Neural progenitor cell (in vitro differentiated cells): ENCODE measurements around the gene HERC3. TPM values are rescaled to one million over a fixed set of nuclear protein-coding genes. Genes with fewer than 3 reads are reported as not detected.

Experiments
- DNase-seq: peaks from one replicate; pipeline ENCODE4 v3.0.0-alpha.2; 2016; ENCODE audit warnings: low spot score
- H2AFZ ChIP-seq: fragments of 200-600 bp; sonication (generic); replicated peaks from 2 replicates; pipeline ENCODE4 v1.6.1; 2016; ENCODE audit warnings: antibody characterized with exemption
- H3F3A ChIP-seq: fragments of 200-600 bp; sonication (generic); 2 replicates; pipeline ENCODE4 v1.6.1; 2016; ENCODE audit warnings: antibody characterized with exemption, low read depth
- H3K27ac ChIP-seq: fragments of 200-600 bp; sonication (generic); 2 replicates; pipeline ENCODE4 v1.5.1; 2016; ENCODE audit warnings: mild to moderate bottlenecking
- H3K27me3 ChIP-seq: fragments of 200-600 bp; sonication (generic); 2 replicates; pipeline ENCODE4 v1.6.1; 2016; ENCODE audit warnings: mild to moderate bottlenecking, moderate library complexity
- H3K36me3 ChIP-seq: fragments of 200-600 bp; sonication (generic); 2 replicates; pipeline ENCODE4 v1.5.1; 2016
- H3K4me1 ChIP-seq: fragments of 200-600 bp; sonication (generic); 2 replicates; pipeline ENCODE4 v1.6.1; 2016; ENCODE audit warnings: mixed run types
- H3K4me2 ChIP-seq: fragments of 200-600 bp; sonication (generic); 2 replicates; pipeline ENCODE4 v1.6.1; 2016
- H3K4me3 ChIP-seq: fragments of 200-600 bp; sonication (generic); 2 replicates; pipeline ENCODE4 v1.5.1; 2016
- H3K79me2 ChIP-seq: fragments of 200-600 bp; sonication (generic); 2 replicates; pipeline ENCODE4 v1.6.1; 2016; ENCODE audit warnings: low read depth
- H3K9ac ChIP-seq: fragments of 200-600 bp; sonication (generic); 2 replicates; pipeline ENCODE4 v1.6.1; 2016
- H3K9me3 ChIP-seq: fragments of 200-600 bp; sonication (generic); 2 replicates; pipeline ENCODE4 v1.5.1; 2016; ENCODE audit warnings: low read depth
- H4K20me1 ChIP-seq: fragments of 200-600 bp; sonication (generic); 2 replicates; pipeline ENCODE4 v1.6.1; 2016; ENCODE audit warnings: low read depth
- H3K27ac Mint-ChIP-seq: 3 replicates; pipeline ENCODE4 v1.8.0; 2021; ENCODE audit warnings: mixed read lengths
- H3K27me3 Mint-ChIP-seq: 2 replicates; pipeline ENCODE4 v1.8.0; 2022; ENCODE audit warnings: low read depth, mild to moderate bottlenecking, inconsistent platforms, moderate library complexity, mixed read lengths; ENCODE audit not compliant: insufficient read depth
- H3K36me3 Mint-ChIP-seq: 3 replicates; pipeline ENCODE4 v1.8.0; 2021; ENCODE audit warnings: mixed read lengths
- H3K4me1 Mint-ChIP-seq: 3 replicates; pipeline ENCODE4 v1.8.0; 2021; ENCODE audit warnings: mixed read lengths
- H3K4me3 Mint-ChIP-seq: 3 replicates; pipeline ENCODE4 v1.8.0; 2021; ENCODE audit warnings: mild to moderate bottlenecking, moderate library complexity, mixed read lengths
- H3K9me3 Mint-ChIP-seq: 3 replicates; pipeline ENCODE4 v1.8.0; 2020; ENCODE audit warnings: mixed read lengths
- CTCF ChIP-seq: fragments of 200-600 bp; sonication (generic); IDR thresholded peaks from 2 replicates; pipeline ENCODE4 v1.5.1; 2017; ENCODE audit warnings: antibody characterized with exemption, mild to moderate bottlenecking
- EZH2 ChIP-seq: fragments of 200-600 bp; sonication (generic); IDR thresholded peaks from 2 replicates; pipeline ENCODE4 v1.6.1; 2017; ENCODE audit warnings: antibody characterized with exemption, mild to moderate bottlenecking, moderate library complexity
- EZH2phosphoT487 ChIP-seq: fragments of 200-600 bp; sonication (generic); IDR thresholded peaks from 2 replicates; pipeline ENCODE4 v1.6.1; 2017; ENCODE audit warnings: antibody characterized with exemption
- total RNA-seq: library from RNA; depleted of rRNA; stranded (reverse); fragments of >200 nt; gene quantifications from 2 replicates; pipeline ENCODE4 v1.2.3, GENCODE V29; 2015; ENCODE audit warnings: low replicate concordance

Gene HERC3
- total RNA-seq, 1 donor from 2014 or later = 4.1 TPM

DNA sequence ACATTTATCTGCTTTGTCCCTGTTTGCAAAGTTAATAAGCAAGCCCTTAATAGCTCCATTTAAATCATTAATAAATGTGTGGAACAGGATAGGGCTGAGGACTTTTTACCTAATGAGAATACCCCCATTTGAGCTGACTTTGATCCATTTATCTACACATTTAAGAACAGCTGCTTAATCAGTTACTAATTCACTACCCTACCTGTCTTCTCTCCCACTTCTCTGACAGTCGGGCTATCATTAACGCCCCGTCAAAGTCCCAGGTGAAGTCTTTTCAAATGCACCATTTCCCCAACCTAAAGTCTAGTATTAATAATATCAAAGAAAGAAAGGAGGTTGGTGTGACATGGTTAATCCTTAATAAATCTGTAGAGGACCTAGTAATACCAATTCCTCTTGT is 162.5 kb downstream of the HERC3 start:
- Mint-ChIP-seq H3K36me3 (peaks cover 7% of the 10 kb centered on the region), H3K4me1 (peaks cover 23% of the 10 kb centered on the region), H3K9me3 (no peaks in the 10 kb centered on the region), H3K27me3 (peaks cover 2% of the 10 kb centered on the region), H3K27ac (no peak overlapping the region), H3K4me3 (no peak overlapping the region)
- H3K36me3 ChIP-seq = no peaks in the 10 kb centered on the region
- peaks cover 19% of the 10 kb centered on the region for H3F3A ChIP-seq
- H4K20me1 ChIP-seq = no peaks in the 10 kb centered on the region
- H3K9ac ChIP-seq = no peak overlapping the region
- TF ChIP-seq EZH2 = no peak
- TF ChIP-seq EZH2phosphoT487 = no peak
- TF ChIP-seq CTCF = no peak
- no peak overlapping the region for H3K27ac ChIP-seq
- no peaks in the 10 kb centered on the region for H3K27me3 ChIP-seq
- DNase-seq = no peak
- no peaks in the 10 kb centered on the region for H3K9me3 ChIP-seq
- no peak overlapping the region for H3K4me2 ChIP-seq
- no peaks in the 10 kb centered on the region for H3K79me2 ChIP-seq
- peaks cover 31% of the 10 kb centered on the region for H3K4me1 ChIP-seq
- H2AFZ ChIP-seq = no peak overlapping the region
- H3K4me3 ChIP-seq = no peak overlapping the region

DNA sequence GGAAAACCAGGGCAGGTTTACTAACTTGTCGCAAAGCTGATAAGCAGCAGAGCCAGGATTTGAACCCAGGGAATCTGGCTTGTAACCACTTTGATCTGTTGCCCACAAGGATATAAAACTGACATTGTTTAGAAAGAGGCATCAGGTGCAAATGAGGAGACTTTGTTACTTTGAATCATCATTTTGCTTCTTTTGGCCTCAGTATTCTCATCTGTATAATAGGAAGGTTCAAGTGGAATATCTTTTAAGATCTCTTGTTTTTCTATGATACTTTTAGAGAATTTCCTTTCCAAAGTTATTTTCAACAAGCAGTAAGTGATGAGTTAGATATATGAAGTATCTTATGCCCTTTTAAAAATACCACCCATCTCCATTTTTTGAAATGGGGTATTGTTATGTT is 163.2 kb downstream of the HERC3 start:
- no peak overlapping the region for H3K9ac ChIP-seq
- peaks cover 2% of the 10 kb centered on the region for H3K27me3 Mint-ChIP-seq
- H3K27me3 ChIP-seq = no peaks in the 10 kb centered on the region
- H3K4me1 ChIP-seq = peaks cover 34% of the 10 kb centered on the region
- H3K4me3 Mint-ChIP-seq = no peak overlapping the region
- H3K4me3 ChIP-seq = no peak overlapping the region
- H3K79me2 ChIP-seq = no peaks in the 10 kb centered on the region
- peaks cover 26% of the 10 kb centered on the region for H3K4me1 Mint-ChIP-seq
- H3K27ac Mint-ChIP-seq = no peak overlapping the region
- H3K4me2 ChIP-seq = no peak overlapping the region
- TF ChIP-seq EZH2phosphoT487 (no peak), CTCF (no peak), EZH2 (no peak)
- no peaks in the 10 kb centered on the region for H3K9me3 ChIP-seq
- no peaks in the 10 kb centered on the region for H3K9me3 Mint-ChIP-seq
- H4K20me1 ChIP-seq = no peaks in the 10 kb centered on the region
- peaks cover 19% of the 10 kb centered on the region for H3F3A ChIP-seq
- H2AFZ ChIP-seq = no peak overlapping the region
- H3K36me3 Mint-ChIP-seq = peaks cover 2% of the 10 kb centered on the region
- H3K27ac ChIP-seq = no peak overlapping the region
- H3K36me3 ChIP-seq = no peaks in the 10 kb centered on the region
- no peak for DNase-seq

- Histone ChIP-seq H2AFZ (no peak overlapping the region), H3K27ac (no peak overlapping the region), H3K4me2 (no peak overlapping the region), H3F3A (peaks cover 19% of the 10 kb centered on the region), H3K9ac (no peak overlapping the region), H3K27me3 (no peaks in the 10 kb centered on the region), H3K9me3 (no peaks in the 10 kb centered on the region), H3K79me2 (no peaks in the 10 kb centered on the region), H3K4me3 (no peak overlapping the region), H4K20me1 (no peaks in the 10 kb centered on the region), H3K36me3 (no peaks in the 10 kb centered on the region), H3K4me1 (peaks cover 34% of the 10 kb centered on the region)
- no peak for DNase-seq
- Mint-ChIP-seq H3K27ac (no peak overlapping the region), H3K9me3 (no peaks in the 10 kb centered on the region), H3K4me1 (peaks cover 26% of the 10 kb centered on the region), H3K36me3 (no peaks in the 10 kb centered on the region), H3K4me3 (no peak overlapping the region), H3K27me3 (no peaks in the 10 kb centered on the region)
- TF ChIP-seq EZH2 (no peak), EZH2phosphoT487 (no peak), CTCF (no peak)
Measured at GRCh38 chr4:88756149-88756548, 163.9 kb downstream of the HERC3 start.
